Measurements from ENCODE around the gene KIAA1328.

The KIAA1328 gene

GRCh38 chr18:36912887-36913286 is 84.0 kb downstream of the KIAA1328 start:
- Mint-ChIP-seq H3K36me3 (ENCODE audit: low read depth) (peaks cover 28% of the 10 kb centered on the region), H3K4me1 (ENCODE audit: low read depth) (peaks cover 23% of the 10 kb centered on the region), H3K4me3 (no peak overlapping the region), H3K27ac (peak overlapping the region; percentile 61), H3K27me3 (no peaks in the 10 kb centered on the region), H3K9me3 (no peaks in the 10 kb centered on the region)
- no peak for DNase-seq

GRCh38 chr18:36917907-36918306 is 89.0 kb downstream of the KIAA1328 start:
- Mint-ChIP-seq H3K27me3 (no peaks in the 10 kb centered on the region), H3K4me3 (no peak overlapping the region), H3K27ac (no peak overlapping the region), H3K36me3 (ENCODE audit: low read depth) (peaks cover 48% of the 10 kb centered on the region), H3K9me3 (peaks cover 9% of the 10 kb centered on the region), H3K4me1 (ENCODE audit: low read depth) (peaks cover 9% of the 10 kb centered on the region)
- DNase-seq, result no peak

- no peak for DNase-seq
- no peaks in the 10 kb centered on the region for H3K27me3 Mint-ChIP-seq
- H3K36me3 Mint-ChIP-seq (ENCODE audit: low read depth), result peaks cover 30% of the 10 kb centered on the region
- no peak overlapping the region for H3K4me3 Mint-ChIP-seq
- H3K27ac Mint-ChIP-seq, result no peak overlapping the region
- no peaks in the 10 kb centered on the region for H3K9me3 Mint-ChIP-seq
- H3K4me1 Mint-ChIP-seq (ENCODE audit: low read depth), result no peaks in the 10 kb centered on the region
Observed at GRCh38 chr18:36929601-36930000, 100.7 kb downstream of the KIAA1328 start.

GRCh38 chr18:36931106-36931505 is 102.2 kb downstream of the KIAA1328 start:
- Mint-ChIP-seq H3K27ac (no peak overlapping the region), H3K9me3 (peaks cover 5% of the 10 kb centered on the region), H3K27me3 (no peaks in the 10 kb centered on the region), H3K4me1 (ENCODE audit: low read depth) (no peaks in the 10 kb centered on the region), H3K36me3 (ENCODE audit: low read depth) (peaks cover 30% of the 10 kb centered on the region), H3K4me3 (no peak overlapping the region)
- DNase-seq, result no peak

- H3K4me1 Mint-ChIP-seq (ENCODE audit: low read depth), result no peaks in the 10 kb centered on the region
- no peak for DNase-seq
- no peaks in the 10 kb centered on the region for H3K27me3 Mint-ChIP-seq
- H3K27ac Mint-ChIP-seq, result no peak overlapping the region
- H3K36me3 Mint-ChIP-seq (ENCODE audit: low read depth), result peaks cover 49% of the 10 kb centered on the region
- H3K4me3 Mint-ChIP-seq, result no peak overlapping the region
- H3K9me3 Mint-ChIP-seq, result peaks cover 27% of the 10 kb centered on the region
Observed at GRCh38 chr18:36933552-36933951, 104.6 kb downstream of the KIAA1328 start.

- no peaks in the 10 kb centered on the region for H3K4me1 Mint-ChIP-seq (ENCODE audit: low read depth)
- DNase-seq, result no peak
- no peak overlapping the region for H3K27ac Mint-ChIP-seq
- peaks cover 31% of the 10 kb centered on the region for H3K9me3 Mint-ChIP-seq
- H3K27me3 Mint-ChIP-seq, result no peaks in the 10 kb centered on the region
- no peak overlapping the region for H3K4me3 Mint-ChIP-seq
- H3K36me3 Mint-ChIP-seq (ENCODE audit: low read depth), result peaks cover 57% of the 10 kb centered on the region
Observed at GRCh38 chr18:36934884-36935283, 106.0 kb downstream of the KIAA1328 start.

- no peak overlapping the region for H3K4me3 Mint-ChIP-seq
- H3K36me3 Mint-ChIP-seq (ENCODE audit: low read depth), result peaks cover 24% of the 10 kb centered on the region
- H3K9me3 Mint-ChIP-seq, result peaks cover 15% of the 10 kb centered on the region
- no peaks in the 10 kb centered on the region for H3K4me1 Mint-ChIP-seq (ENCODE audit: low read depth)
- no peak for DNase-seq
- no peaks in the 10 kb centered on the region for H3K27me3 Mint-ChIP-seq
- no peak overlapping the region for H3K27ac Mint-ChIP-seq
Observed at GRCh38 chr18:36942264-36942663, 113.3 kb downstream of the KIAA1328 start.

GRCh38 chr18:36947820-36948348 is 119.0 kb downstream of the KIAA1328 start:
- H3K9me3 Mint-ChIP-seq, result no peaks in the 10 kb centered on the region
- H3K4me3 Mint-ChIP-seq, result no peak overlapping the region
- H3K27ac Mint-ChIP-seq, result no peak overlapping the region
- no peaks in the 10 kb centered on the region for H3K4me1 Mint-ChIP-seq (ENCODE audit: low read depth)
- no peak for DNase-seq
- peaks cover 12% of the 10 kb centered on the region for H3K36me3 Mint-ChIP-seq (ENCODE audit: low read depth)
- H3K27me3 Mint-ChIP-seq, result no peaks in the 10 kb centered on the region

- Mint-ChIP-seq H3K9me3 (no peaks in the 10 kb centered on the region), H3K4me3 (no peak overlapping the region)
Observed at GRCh38 chr18:36950282-36950681, 121.4 kb downstream of the KIAA1328 start.

GRCh38 chr18:36950960-36951359 is 122.0 kb downstream of the KIAA1328 start:
- H3K9me3 Mint-ChIP-seq, result no peaks in the 10 kb centered on the region
- no peak overlapping the region for H3K4me3 Mint-ChIP-seq
- H3K36me3 Mint-ChIP-seq (ENCODE audit: low read depth), result peaks cover 22% of the 10 kb centered on the region
- H3K27me3 Mint-ChIP-seq, result no peaks in the 10 kb centered on the region
- no peaks in the 10 kb centered on the region for H3K4me1 Mint-ChIP-seq (ENCODE audit: low read depth)
- H3K27ac Mint-ChIP-seq, result no peak overlapping the region
- DNase-seq, result no peak

More at GRCh38 chr18:36950282-36950681, 121.4 kb downstream of the KIAA1328 start:
- H3K4me1 Mint-ChIP-seq (ENCODE audit: low read depth), result no peaks in the 10 kb centered on the region
- H3K27me3 Mint-ChIP-seq, result no peaks in the 10 kb centered on the region
- DNase-seq, result no peak
- H3K36me3 Mint-ChIP-seq (ENCODE audit: low read depth), result peaks cover 16% of the 10 kb centered on the region
- H3K27ac Mint-ChIP-seq, result no peak overlapping the region

- Mint-ChIP-seq H3K4me1 (ENCODE audit: low read depth) (no peaks in the 10 kb centered on the region), H3K27ac (no peak overlapping the region), H3K27me3 (no peaks in the 10 kb centered on the region), H3K4me3 (no peak overlapping the region), H3K9me3 (peaks cover 4% of the 10 kb centered on the region), H3K36me3 (ENCODE audit: low read depth) (peaks cover 30% of the 10 kb centered on the region)
- no peak for DNase-seq
Observed at GRCh38 chr18:36953047-36953446, 124.1 kb downstream of the KIAA1328 start.

- peaks cover 86% of the 10 kb centered on the region for H3K36me3 Mint-ChIP-seq (ENCODE audit: low read depth)
- DNase-seq, result no peak
- H3K27me3 Mint-ChIP-seq, result no peaks in the 10 kb centered on the region
- no peak overlapping the region for H3K4me3 Mint-ChIP-seq
- H3K9me3 Mint-ChIP-seq, result peaks cover 9% of the 10 kb centered on the region
- H3K27ac Mint-ChIP-seq, result no peak overlapping the region
- H3K4me1 Mint-ChIP-seq (ENCODE audit: low read depth), result no peaks in the 10 kb centered on the region
Observed at GRCh38 chr18:36960038-36960437, 131.1 kb downstream of the KIAA1328 start.

- peaks cover 26% of the 10 kb centered on the region for H3K9me3 Mint-ChIP-seq
- no peaks in the 10 kb centered on the region for H3K4me1 Mint-ChIP-seq (ENCODE audit: low read depth)
- H3K27me3 Mint-ChIP-seq, result no peaks in the 10 kb centered on the region
- no peak overlapping the region for H3K4me3 Mint-ChIP-seq
- H3K36me3 Mint-ChIP-seq (ENCODE audit: low read depth), result peaks cover 84% of the 10 kb centered on the region
- H3K27ac Mint-ChIP-seq, result no peak overlapping the region
- DNase-seq, result no peak
Observed at GRCh38 chr18:36963464-36963863, 134.5 kb downstream of the KIAA1328 start.

GRCh38 chr18:36974686-36975085 is 145.8 kb downstream of the KIAA1328 start:
- DNase-seq, result no peak
- Mint-ChIP-seq H3K36me3 (ENCODE audit: low read depth) (peaks cover 61% of the 10 kb centered on the region), H3K4me1 (ENCODE audit: low read depth) (no peaks in the 10 kb centered on the region), H3K27ac (no peak overlapping the region), H3K4me3 (no peak overlapping the region), H3K27me3 (no peaks in the 10 kb centered on the region), H3K9me3 (peaks cover 20% of the 10 kb centered on the region)

- H3K27me3 Mint-ChIP-seq, result no peaks in the 10 kb centered on the region
- peaks cover 60% of the 10 kb centered on the region for H3K36me3 Mint-ChIP-seq (ENCODE audit: low read depth)
- peaks cover 20% of the 10 kb centered on the region for H3K9me3 Mint-ChIP-seq
- no peak for DNase-seq
- H3K27ac Mint-ChIP-seq, result no peak overlapping the region
- no peak overlapping the region for H3K4me3 Mint-ChIP-seq
- H3K4me1 Mint-ChIP-seq (ENCODE audit: low read depth), result no peaks in the 10 kb centered on the region
Observed at GRCh38 chr18:36977121-36977520, 148.2 kb downstream of the KIAA1328 start.

GRCh38 chr18:36993068-36993467 is 164.1 kb downstream of the KIAA1328 start:
- H3K4me3 Mint-ChIP-seq, result no peak overlapping the region
- no peak for DNase-seq
- H3K27ac Mint-ChIP-seq, result peak overlapping the region; percentile 66
- H3K36me3 Mint-ChIP-seq (ENCODE audit: low read depth), result peaks cover 60% of the 10 kb centered on the region
- peaks cover 30% of the 10 kb centered on the region for H3K9me3 Mint-ChIP-seq
- H3K27me3 Mint-ChIP-seq, result no peaks in the 10 kb centered on the region
- H3K4me1 Mint-ChIP-seq (ENCODE audit: low read depth), result peaks cover 2% of the 10 kb centered on the region

Measured in activated T-cell treated with anti-CD3 and anti-CD28 coated beads, Interleukin-2, amount 50 U/mL, for 24 hours (primary cell).